ENCODE data around the gene PTPRE.

PTPRE gene

GRCh38 chr10:128062881-128063563, 156.1 kb downstream of the PTPRE start:
- Histone ChIP-seq H3K27me3 (ENCODE audit: insufficient read depth, poor library complexity, severe bottlenecking) (no peaks in the 10 kb centered on the region), H3K4me3 (ENCODE audit: severe bottlenecking) (no peak overlapping the region), H3K27ac (ENCODE audit: poor library complexity, severe bottlenecking) (peak overlapping the region; percentile 95), H3K36me3 (ENCODE audit: low read depth) (peaks cover 43% of the 10 kb centered on the region), H3K9me3 (ENCODE audit: severe bottlenecking) (no peaks in the 10 kb centered on the region), H3K4me1 (ENCODE audit: insufficient read depth, poor library complexity, severe bottlenecking) (peaks cover 19% of the 10 kb centered on the region)
- ATAC-seq (ENCODE audit: low read depth) = no peak
- no peak for DNase-seq (ENCODE audit: low spot score)
- no peak for TF ChIP-seq CTCF (IDR thresholded peaks at IDR 0.05; ENCODE audit: poor library complexity, severe bottlenecking)

GRCh38 chr10:128063736-128064107, 156.8 kb downstream of the PTPRE start:
- Histone ChIP-seq H3K36me3 (ENCODE audit: low read depth) (peaks cover 46% of the 10 kb centered on the region), H3K9me3 (ENCODE audit: severe bottlenecking) (no peaks in the 10 kb centered on the region), H3K4me1 (ENCODE audit: insufficient read depth, poor library complexity, severe bottlenecking) (peaks cover 19% of the 10 kb centered on the region), H3K27me3 (ENCODE audit: insufficient read depth, poor library complexity, severe bottlenecking) (no peaks in the 10 kb centered on the region), H3K4me3 (ENCODE audit: severe bottlenecking) (no peak overlapping the region), H3K27ac (ENCODE audit: poor library complexity, severe bottlenecking) (peak overlapping the region; percentile 95)
- DNase-seq (ENCODE audit: low spot score) (no peak), ATAC-seq (ENCODE audit: low read depth) (peak; percentile 66)
- no peak for TF ChIP-seq CTCF (IDR thresholded peaks at IDR 0.05; ENCODE audit: poor library complexity, severe bottlenecking)

GRCh38 chr10:128064108-128064969, 157.4 kb downstream of the PTPRE start:
- DNase-seq (ENCODE audit: low spot score) = no peak
- H3K4me3 ChIP-seq (ENCODE audit: severe bottlenecking) = no peak overlapping the region
- no peaks in the 10 kb centered on the region for H3K27me3 ChIP-seq (ENCODE audit: insufficient read depth, poor library complexity, severe bottlenecking)
- TF ChIP-seq CTCF (IDR thresholded peaks at IDR 0.05; ENCODE audit: poor library complexity, severe bottlenecking) = no peak
- H3K27ac ChIP-seq (ENCODE audit: poor library complexity, severe bottlenecking) = peak overlapping the region; percentile 95
- H3K4me1 ChIP-seq (ENCODE audit: insufficient read depth, poor library complexity, severe bottlenecking) = peaks cover 19% of the 10 kb centered on the region
- H3K9me3 ChIP-seq (ENCODE audit: severe bottlenecking) = no peaks in the 10 kb centered on the region
- peak; percentile 70 for ATAC-seq (ENCODE audit: low read depth)
- peaks cover 46% of the 10 kb centered on the region for H3K36me3 ChIP-seq (ENCODE audit: low read depth)

GRCh38 chr10:128064970-128065580, 158.2 kb downstream of the PTPRE start:
- Histone ChIP-seq H3K27me3 (ENCODE audit: insufficient read depth, poor library complexity, severe bottlenecking) (no peaks in the 10 kb centered on the region), H3K27ac (ENCODE audit: poor library complexity, severe bottlenecking) (peak overlapping the region; percentile 95), H3K36me3 (ENCODE audit: low read depth) (peaks cover 47% of the 10 kb centered on the region), H3K4me1 (ENCODE audit: insufficient read depth, poor library complexity, severe bottlenecking) (peaks cover 24% of the 10 kb centered on the region), H3K9me3 (ENCODE audit: severe bottlenecking) (no peaks in the 10 kb centered on the region), H3K4me3 (ENCODE audit: severe bottlenecking) (no peak overlapping the region)
- ATAC-seq (ENCODE audit: low read depth) = no peak; the same call in 2 of the 3 replicates
- DNase-seq (ENCODE audit: low spot score) = no peak
- no peak for TF ChIP-seq CTCF (IDR thresholded peaks at IDR 0.05; ENCODE audit: poor library complexity, severe bottlenecking)
